ENCODE data around the gene CASZ1.

Gene CASZ1

GRCh38 chr1:10635992-10636391 is 160.5 kb downstream of the CASZ1 start:
- Histone ChIP-seq H3K4me1 (ENCODE audit: control insufficient read depth in 5 of 5, insufficient read depth in 5 of 5, low read length in 5 of 5) (peaks cover 0 to 36% (median 19%) of the 10 kb centered on the region in 5 donors), H3K9me3 (ENCODE audit: control insufficient read depth in 5 of 5, low read length in 5 of 5) (peaks cover 0 to 4% (median 0%) of the 10 kb centered on the region in 5 donors), H3K27ac (ENCODE audit: low read depth, low read length) (no peak overlapping the region), H3K36me3 (ENCODE audit: control insufficient read depth in 5 of 5, insufficient read depth in 5 of 5, low read length in 5 of 5) (peaks cover 0 to 22% (median 13%) of the 10 kb centered on the region in 5 donors), H3K27me3 (ENCODE audit: control insufficient read depth in 5 of 5, insufficient read depth in 4 of 5, low read length in 5 of 5) (peaks cover 7 to 23% (median 20%) of the 10 kb centered on the region in 5 donors), H3K4me3 (ENCODE audit: low read depth in 1 of 5, low read length in 5 of 5) (no peak overlapping the region), H3K9ac (ENCODE audit: low read length in 5 of 5) (no peak overlapping the region)

DNA sequence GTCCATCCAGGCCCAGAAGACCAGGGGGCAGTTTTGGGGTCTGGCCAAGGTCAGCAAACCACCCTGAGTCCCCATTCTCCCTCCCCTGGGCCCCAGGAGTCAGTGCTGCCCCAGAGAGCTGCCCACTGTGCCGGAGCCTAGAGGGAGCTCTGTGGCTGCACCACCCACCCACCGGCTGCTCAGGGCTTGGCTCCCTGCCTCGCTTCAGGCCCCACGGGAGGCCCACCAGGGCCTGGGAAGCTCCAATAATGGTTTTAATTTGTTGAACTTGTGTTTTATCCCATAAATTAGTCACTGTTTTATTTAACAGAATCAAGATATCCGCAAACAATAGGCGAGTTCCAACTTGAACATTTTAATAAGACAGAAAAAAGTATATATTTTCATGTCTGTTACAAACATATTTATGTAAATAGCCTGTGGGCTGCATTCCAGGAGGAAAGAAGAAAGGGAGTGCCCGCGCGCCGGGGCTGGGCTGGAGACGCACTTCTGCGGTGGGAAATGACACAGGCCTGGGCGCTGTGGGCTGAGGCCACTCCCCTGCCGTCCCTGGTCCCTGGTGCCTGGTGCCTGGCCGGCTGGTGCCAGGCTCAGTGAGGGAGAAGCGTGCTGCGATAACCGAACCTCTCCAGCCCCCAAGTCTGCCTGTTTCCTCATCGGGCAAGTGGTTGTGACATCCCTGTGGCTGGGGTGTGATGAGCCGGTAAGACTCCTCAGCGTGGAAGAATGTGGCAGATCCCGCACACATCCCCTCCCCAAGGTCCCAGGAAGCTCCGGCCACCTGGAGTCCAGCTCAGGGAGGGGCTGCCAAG is 161.2 kb downstream of the CASZ1 start:
- Histone ChIP-seq H3K9ac (ENCODE audit: low read length in 5 of 5) (no peak overlapping the region), H3K9me3 (ENCODE audit: control insufficient read depth in 5 of 5, low read length in 5 of 5) (peaks cover 0 to 4% (median 0%) of the 10 kb centered on the region in 5 donors), H3K27me3 (ENCODE audit: control insufficient read depth in 5 of 5, insufficient read depth in 4 of 5, low read length in 5 of 5) (peaks cover 7 to 18% (median 16%) of the 10 kb centered on the region in 5 donors), H3K4me1 (ENCODE audit: control insufficient read depth in 5 of 5, insufficient read depth in 5 of 5, low read length in 5 of 5) (peaks cover 0 to 29% (median 19%) of the 10 kb centered on the region in 5 donors), H3K36me3 (ENCODE audit: control insufficient read depth in 5 of 5, insufficient read depth in 5 of 5, low read length in 5 of 5) (peaks cover 0 to 29% (median 19%) of the 10 kb centered on the region in 5 donors), H3K4me3 (ENCODE audit: low read depth in 1 of 5, low read length in 5 of 5) (no peak overlapping the region), H3K27ac (ENCODE audit: low read depth, low read length) (no peak overlapping the region)

DNA sequence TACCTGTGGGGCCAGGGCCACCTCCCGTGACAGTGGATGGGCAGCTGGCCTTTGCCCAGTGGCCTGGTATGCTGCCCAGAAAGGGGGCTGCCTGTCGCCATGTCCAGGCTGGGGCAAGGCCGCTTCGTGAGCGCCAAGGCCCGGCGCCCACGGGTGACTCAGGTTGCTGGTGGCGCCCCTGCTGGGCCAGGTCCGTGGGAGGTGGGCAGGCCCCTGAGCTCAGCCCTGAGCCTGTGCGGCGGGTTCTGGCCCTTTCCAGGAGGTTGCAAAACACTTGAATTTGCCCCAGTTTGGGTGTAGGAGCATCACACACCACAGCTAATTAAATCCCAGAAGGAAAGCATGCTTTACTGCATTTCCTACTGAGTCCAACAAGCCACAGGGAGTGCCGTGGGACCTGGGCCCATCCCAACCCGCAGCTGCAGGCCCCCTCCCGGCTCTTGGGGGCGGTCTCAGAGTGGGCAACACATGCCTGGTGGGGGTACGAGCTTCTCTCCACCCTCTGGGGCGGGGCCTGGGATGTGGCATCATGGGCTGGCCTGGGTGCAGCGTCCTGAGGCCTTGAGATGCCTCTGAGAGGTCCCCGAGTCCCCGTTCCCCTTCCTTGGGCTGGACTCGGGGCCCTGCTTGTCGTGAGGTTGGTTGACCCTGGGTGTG is 161.9 kb downstream of the CASZ1 start:
- H3K27me3 ChIP-seq (ENCODE audit: control insufficient read depth in 5 of 5, insufficient read depth in 4 of 5, low read length in 5 of 5), result peaks cover 6 to 15% (median 12%) of the 10 kb centered on the region in 5 donors
- H3K27ac ChIP-seq (ENCODE audit: low read depth, low read length), result no peak overlapping the region
- peaks cover 0 to 3% (median 0%) of the 10 kb centered on the region in 5 donors for H3K9me3 ChIP-seq (ENCODE audit: control insufficient read depth in 5 of 5, low read length in 5 of 5)
- peaks cover 0 to 29% (median 18%) of the 10 kb centered on the region in 5 donors for H3K4me1 ChIP-seq (ENCODE audit: control insufficient read depth in 5 of 5, insufficient read depth in 5 of 5, low read length in 5 of 5)
- no peak overlapping the region for H3K4me3 ChIP-seq (ENCODE audit: low read depth in 1 of 5, low read length in 5 of 5)
- peaks cover 0 to 35% (median 22%) of the 10 kb centered on the region in 5 donors for H3K36me3 ChIP-seq (ENCODE audit: control insufficient read depth in 5 of 5, insufficient read depth in 5 of 5, low read length in 5 of 5)
- H3K9ac ChIP-seq (ENCODE audit: low read length in 5 of 5), result no peak overlapping the region

DNA sequence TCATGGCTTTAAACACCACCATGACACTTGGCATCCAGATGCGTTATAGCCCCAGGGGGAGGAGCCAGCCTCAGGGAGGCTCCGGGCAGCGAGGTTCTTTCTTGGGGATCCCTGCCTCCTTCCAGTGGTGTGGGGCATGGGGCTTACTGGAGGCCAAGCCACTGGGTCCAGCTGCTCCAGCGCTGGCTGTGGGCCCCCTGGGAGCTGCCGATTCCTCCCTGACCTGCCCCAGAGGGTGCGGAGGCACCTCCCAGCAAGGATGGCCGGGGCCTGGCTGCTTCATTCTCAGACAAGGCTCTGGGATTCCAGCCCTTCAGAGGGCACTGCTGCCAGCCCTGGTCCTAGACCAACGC is 162.4 kb downstream of the CASZ1 start:
- peaks cover 0 to 36% (median 23%) of the 10 kb centered on the region in 5 donors for H3K36me3 ChIP-seq (ENCODE audit: control insufficient read depth in 5 of 5, insufficient read depth in 5 of 5, low read length in 5 of 5)
- no peaks in the 10 kb centered on the region for H3K9me3 ChIP-seq (ENCODE audit: control insufficient read depth in 5 of 5, low read length in 5 of 5)
- no peak overlapping the region for H3K9ac ChIP-seq (ENCODE audit: low read length in 5 of 5)
- no peak overlapping the region for H3K27ac ChIP-seq (ENCODE audit: low read depth, low read length)
- H3K27me3 ChIP-seq (ENCODE audit: control insufficient read depth in 5 of 5, insufficient read depth in 4 of 5, low read length in 5 of 5), result peaks cover 4 to 12% (median 9%) of the 10 kb centered on the region in 5 donors
- peaks cover 0 to 25% (median 18%) of the 10 kb centered on the region in 5 donors for H3K4me1 ChIP-seq (ENCODE audit: control insufficient read depth in 5 of 5, insufficient read depth in 5 of 5, low read length in 5 of 5)
- no peak overlapping the region for H3K4me3 ChIP-seq (ENCODE audit: low read depth in 1 of 5, low read length in 5 of 5)

- H3K27ac ChIP-seq (ENCODE audit: low read depth, low read length), result no peak overlapping the region
- H3K4me1 ChIP-seq (ENCODE audit: control insufficient read depth in 5 of 5, insufficient read depth in 5 of 5, low read length in 5 of 5), result peaks cover 0 to 23% (median 18%) of the 10 kb centered on the region in 5 donors
- H3K9ac ChIP-seq (ENCODE audit: low read length in 5 of 5), result no peak overlapping the region
- peaks cover 2 to 11% (median 8%) of the 10 kb centered on the region in 5 donors for H3K27me3 ChIP-seq (ENCODE audit: control insufficient read depth in 5 of 5, insufficient read depth in 4 of 5, low read length in 5 of 5)
- H3K9me3 ChIP-seq (ENCODE audit: control insufficient read depth in 5 of 5, low read length in 5 of 5), result no peaks in the 10 kb centered on the region
- no peak overlapping the region for H3K4me3 ChIP-seq (ENCODE audit: low read depth in 1 of 5, low read length in 5 of 5)
- H3K36me3 ChIP-seq (ENCODE audit: control insufficient read depth in 5 of 5, insufficient read depth in 5 of 5, low read length in 5 of 5), result peaks cover 0 to 42% (median 23%) of the 10 kb centered on the region in 5 donors
Measured at GRCh38 chr1:10633416-10633815, 163.0 kb downstream of the CASZ1 start.

- H3K4me1 ChIP-seq (ENCODE audit: control insufficient read depth in 5 of 5, insufficient read depth in 5 of 5, low read length in 5 of 5), result peaks cover 0 to 20% (median 18%) of the 10 kb centered on the region in 5 donors
- H3K4me3 ChIP-seq (ENCODE audit: low read depth in 1 of 5, low read length in 5 of 5), result no peak overlapping the region
- no peak overlapping the region for H3K27ac ChIP-seq (ENCODE audit: low read depth, low read length)
- peaks cover 0 to 4% (median 1%) of the 10 kb centered on the region in 5 donors for H3K27me3 ChIP-seq (ENCODE audit: control insufficient read depth in 5 of 5, insufficient read depth in 4 of 5, low read length in 5 of 5)
- H3K36me3 ChIP-seq (ENCODE audit: control insufficient read depth in 5 of 5, insufficient read depth in 5 of 5, low read length in 5 of 5), result peaks cover 0 to 45% (median 23%) of the 10 kb centered on the region in 5 donors
- no peak overlapping the region for H3K9ac ChIP-seq (ENCODE audit: low read length in 5 of 5)
- no peaks in the 10 kb centered on the region for H3K9me3 ChIP-seq (ENCODE audit: control insufficient read depth in 5 of 5, low read length in 5 of 5)
Measured at GRCh38 chr1:10632691-10633090, 163.8 kb downstream of the CASZ1 start.

DNA sequence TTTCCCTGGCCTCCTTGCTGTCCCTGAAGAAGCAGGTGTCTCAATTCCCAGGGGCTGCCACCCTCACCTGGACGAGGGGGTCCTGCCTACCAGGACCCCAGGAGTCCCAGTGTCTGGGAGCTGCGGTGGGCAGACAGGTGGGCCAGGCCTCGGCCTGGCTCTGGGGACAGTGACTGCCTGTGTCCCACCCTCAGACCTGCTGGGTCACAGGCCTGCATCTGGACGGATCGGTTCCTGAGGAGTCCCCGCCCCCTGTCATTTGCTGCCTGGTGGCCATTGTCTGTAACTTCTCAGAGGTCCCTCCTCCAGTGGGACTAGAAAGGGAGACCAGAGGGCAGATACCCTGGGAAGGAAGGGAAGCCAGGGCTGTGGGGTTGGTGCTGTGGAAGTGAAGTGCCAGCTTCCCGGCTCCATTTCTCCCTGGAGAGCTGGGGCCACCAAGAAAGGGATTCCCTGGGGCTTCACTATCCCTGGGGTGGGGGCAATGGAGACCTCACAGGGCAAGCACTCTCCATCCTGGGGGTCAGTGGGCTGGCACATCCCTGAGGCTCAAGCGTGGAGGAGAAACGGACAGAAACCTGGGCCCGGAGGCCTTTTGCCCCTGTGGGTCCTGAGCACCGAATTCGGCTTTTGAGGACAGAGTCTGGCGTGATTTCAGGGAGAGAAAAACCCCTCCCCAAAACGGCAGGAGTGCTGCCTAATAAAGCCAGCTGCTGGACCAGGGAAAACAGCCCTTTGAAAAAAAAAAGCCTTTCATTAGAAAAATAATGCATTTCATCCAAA is 164.4 kb downstream of the CASZ1 start:
- no peaks in the 10 kb centered on the region for H3K9me3 ChIP-seq (ENCODE audit: control insufficient read depth in 5 of 5, low read length in 5 of 5)
- no peak overlapping the region for H3K9ac ChIP-seq (ENCODE audit: low read length in 5 of 5)
- peaks cover 0 to 20% (median 18%) of the 10 kb centered on the region in 5 donors for H3K4me1 ChIP-seq (ENCODE audit: control insufficient read depth in 5 of 5, insufficient read depth in 5 of 5, low read length in 5 of 5)
- peaks cover 0 to 4% (median 0%) of the 10 kb centered on the region in 5 donors for H3K27me3 ChIP-seq (ENCODE audit: control insufficient read depth in 5 of 5, insufficient read depth in 4 of 5, low read length in 5 of 5)
- no peak overlapping the region for H3K27ac ChIP-seq (ENCODE audit: low read depth, low read length)
- H3K4me3 ChIP-seq (ENCODE audit: low read depth in 1 of 5, low read length in 5 of 5), result no peak overlapping the region
- peaks cover 0 to 51% (median 23%) of the 10 kb centered on the region in 5 donors for H3K36me3 ChIP-seq (ENCODE audit: control insufficient read depth in 5 of 5, insufficient read depth in 5 of 5, low read length in 5 of 5)

- Histone ChIP-seq H3K9me3 (ENCODE audit: control insufficient read depth in 5 of 5, low read length in 5 of 5) (no peaks in the 10 kb centered on the region), H3K4me1 (ENCODE audit: control insufficient read depth in 5 of 5, insufficient read depth in 5 of 5, low read length in 5 of 5) (peaks cover 0 to 20% (median 19%) of the 10 kb centered on the region in 5 donors), H3K27me3 (ENCODE audit: control insufficient read depth in 5 of 5, insufficient read depth in 4 of 5, low read length in 5 of 5) (peaks cover 0 to 4% (median 0%) of the 10 kb centered on the region in 5 donors), H3K36me3 (ENCODE audit: control insufficient read depth in 5 of 5, insufficient read depth in 5 of 5, low read length in 5 of 5) (peaks cover 0 to 58% (median 27%) of the 10 kb centered on the region in 5 donors), H3K9ac (ENCODE audit: low read length in 5 of 5) (no peak overlapping the region), H3K27ac (ENCODE audit: low read depth, low read length) (no peak overlapping the region), H3K4me3 (ENCODE audit: low read depth in 1 of 5, low read length in 5 of 5) (no peak overlapping the region)
Measured at GRCh38 chr1:10631121-10631810, 165.2 kb downstream of the CASZ1 start.

- H3K4me3 ChIP-seq (ENCODE audit: low read depth in 1 of 5, low read length in 5 of 5), result no peak overlapping the region
- H3K4me1 ChIP-seq (ENCODE audit: control insufficient read depth in 5 of 5, insufficient read depth in 5 of 5, low read length in 5 of 5), result peaks cover 0 to 22% (median 16%) of the 10 kb centered on the region in 5 donors
- H3K9ac ChIP-seq (ENCODE audit: low read length in 5 of 5), result no peak overlapping the region
- H3K27ac ChIP-seq (ENCODE audit: low read depth, low read length), result no peak overlapping the region
- H3K27me3 ChIP-seq (ENCODE audit: control insufficient read depth in 5 of 5, insufficient read depth in 4 of 5, low read length in 5 of 5), result peaks cover 0 to under 1% (median 0%) of the 10 kb centered on the region in 5 donors
- H3K36me3 ChIP-seq (ENCODE audit: control insufficient read depth in 5 of 5, insufficient read depth in 5 of 5, low read length in 5 of 5), result peaks cover 0 to 59% (median 27%) of the 10 kb centered on the region in 5 donors
- H3K9me3 ChIP-seq (ENCODE audit: control insufficient read depth in 5 of 5, low read length in 5 of 5), result no peaks in the 10 kb centered on the region
Measured at GRCh38 chr1:10630661-10631120, 165.8 kb downstream of the CASZ1 start.
